ENCODE measurements around the gene FAHD2A. TPM values are rescaled to one million over a fixed set of nuclear protein-coding genes. Genes with fewer than 3 reads are reported as not detected.
"Not testable (repeated sequence)": the region's sequence is repeated elsewhere in the genome, so short reads cannot be mapped to it uniquely, and the experiment has no call there.

Gene FAHD2A
- total RNA-seq, 1 experiment from 2014 or later: 22.5 TPM

GRCh38 chr2:95374029-95374428 lies 28.5 kb upstream of the FAHD2A start:
- Histone ChIP-seq H3K9me3 (ENCODE audit: low read length) (no peaks in the 10 kb centered on the region), H3K4me1 (ENCODE audit: low read length) (no peaks in the 10 kb centered on the region), H3K27ac (ENCODE audit: low read length) (no peak overlapping the region), H3K9ac (ENCODE audit: low read length) (no peak overlapping the region), H3K9me2 (replicated peaks; ENCODE audit: insufficient read depth, low read length) (no peaks in the 10 kb centered on the region), H3K4me2 (ENCODE audit: low read depth, low read length, poor library complexity, severe bottlenecking) (no peak overlapping the region), H2AFZ (ENCODE audit: low read length) (no peak overlapping the region), H4K20me1 (ENCODE audit: insufficient read depth, low read depth, low read length) (no peaks in the 10 kb centered on the region), H3K27me3 (ENCODE audit: low read length) (no peaks in the 10 kb centered on the region), H3K4me3 (ENCODE audit: low read length) (no peak overlapping the region), H3K36me3 (ENCODE audit: insufficient read depth, low read length) (no peaks in the 10 kb centered on the region), H3K79me2 (ENCODE audit: low read length) (no peaks in the 10 kb centered on the region)
- DNase-seq: no peak

- Histone ChIP-seq H3K79me2 (ENCODE audit: low read length) (no peaks in the 10 kb centered on the region), H3K27me3 (ENCODE audit: low read length) (no peaks in the 10 kb centered on the region)
These were observed 28.0 kb upstream of the FAHD2A start for GRCh38 chr2:95374451-95374920.

GRCh38 chr2:95374921-95375471 lies 27.5 kb upstream of the FAHD2A start:
- Histone ChIP-seq H3K27ac (ENCODE audit: low read length) (no peak overlapping the region), H4K20me1 (ENCODE audit: insufficient read depth, low read depth, low read length) (no peaks in the 10 kb centered on the region), H3K27me3 (ENCODE audit: low read length) (no peaks in the 10 kb centered on the region), H3K4me2 (ENCODE audit: low read depth, low read length, poor library complexity, severe bottlenecking) (no peak overlapping the region), H3K9me3 (ENCODE audit: low read length) (no peaks in the 10 kb centered on the region), H3K9ac (ENCODE audit: low read length) (no peak overlapping the region), H2AFZ (ENCODE audit: low read length) (no peak overlapping the region), H3K4me1 (ENCODE audit: low read length) (no peaks in the 10 kb centered on the region), H3K9me2 (replicated peaks; ENCODE audit: insufficient read depth, low read length) (no peaks in the 10 kb centered on the region), H3K4me3 (ENCODE audit: low read length) (no peak overlapping the region), H3K36me3 (ENCODE audit: insufficient read depth, low read length) (no peaks in the 10 kb centered on the region), H3K79me2 (ENCODE audit: low read length) (no peaks in the 10 kb centered on the region)
- no peak for DNase-seq

More at GRCh38 chr2:95374451-95374920, 28.0 kb upstream of the FAHD2A start:
- H3K4me1 ChIP-seq (ENCODE audit: low read length): no peaks in the 10 kb centered on the region
- H3K9me3 ChIP-seq (ENCODE audit: low read length): no peaks in the 10 kb centered on the region
- H2AFZ ChIP-seq (ENCODE audit: low read length): no peak overlapping the region
- no peak overlapping the region for H3K4me3 ChIP-seq (ENCODE audit: low read length)
- H3K9me2 ChIP-seq (replicated peaks; ENCODE audit: insufficient read depth, low read length): no peaks in the 10 kb centered on the region
- no peak overlapping the region for H3K27ac ChIP-seq (ENCODE audit: low read length)
- no peak for DNase-seq
- no peaks in the 10 kb centered on the region for H3K36me3 ChIP-seq (ENCODE audit: insufficient read depth, low read length)
- H3K9ac ChIP-seq (ENCODE audit: low read length): no peak overlapping the region
- no peaks in the 10 kb centered on the region for H4K20me1 ChIP-seq (ENCODE audit: insufficient read depth, low read depth, low read length)
- H3K4me2 ChIP-seq (ENCODE audit: low read depth, low read length, poor library complexity, severe bottlenecking): no peak overlapping the region

- H2AFZ ChIP-seq (ENCODE audit: low read length): no peak overlapping the region
- H3K4me2 ChIP-seq (ENCODE audit: low read depth, low read length, poor library complexity, severe bottlenecking): no peak overlapping the region
- no peaks in the 10 kb centered on the region for H3K9me2 ChIP-seq (replicated peaks; ENCODE audit: insufficient read depth, low read length)
- H3K27ac ChIP-seq (ENCODE audit: low read length): no peak overlapping the region
- DNase-seq: no peak
- no peaks in the 10 kb centered on the region for H3K4me1 ChIP-seq (ENCODE audit: low read length)
- H3K9me3 ChIP-seq (ENCODE audit: low read length): no peaks in the 10 kb centered on the region
- H3K36me3 ChIP-seq (ENCODE audit: insufficient read depth, low read length): no peaks in the 10 kb centered on the region
- no peaks in the 10 kb centered on the region for H4K20me1 ChIP-seq (ENCODE audit: insufficient read depth, low read depth, low read length)
- H3K27me3 ChIP-seq (ENCODE audit: low read length): no peaks in the 10 kb centered on the region
- H3K79me2 ChIP-seq (ENCODE audit: low read length): no peaks in the 10 kb centered on the region
- H3K9ac ChIP-seq (ENCODE audit: low read length): no peak overlapping the region
- no peak overlapping the region for H3K4me3 ChIP-seq (ENCODE audit: low read length)
These were observed 26.9 kb upstream of the FAHD2A start for GRCh38 chr2:95375532-95376150.

- Histone ChIP-seq H3K4me3 (ENCODE audit: low read length) (no peak overlapping the region), H3K27ac (ENCODE audit: low read length) (no peak overlapping the region), H3K79me2 (ENCODE audit: low read length) (no peaks in the 10 kb centered on the region), H3K9ac (ENCODE audit: low read length) (no peak overlapping the region), H3K4me2 (ENCODE audit: low read depth, low read length, poor library complexity, severe bottlenecking) (no peak overlapping the region), H3K9me3 (ENCODE audit: low read length) (no peaks in the 10 kb centered on the region), H3K9me2 (replicated peaks; ENCODE audit: insufficient read depth, low read length) (no peaks in the 10 kb centered on the region), H3K4me1 (ENCODE audit: low read length) (no peaks in the 10 kb centered on the region), H2AFZ (ENCODE audit: low read length) (no peak overlapping the region), H4K20me1 (ENCODE audit: insufficient read depth, low read depth, low read length) (no peaks in the 10 kb centered on the region), H3K36me3 (ENCODE audit: insufficient read depth, low read length) (no peaks in the 10 kb centered on the region), H3K27me3 (ENCODE audit: low read length) (no peaks in the 10 kb centered on the region)
- DNase-seq: no peak
These were observed 25.9 kb upstream of the FAHD2A start for GRCh38 chr2:95376311-95377215.

- no peaks in the 10 kb centered on the region for H3K36me3 ChIP-seq (ENCODE audit: insufficient read depth, low read length)
- H3K9me3 ChIP-seq (ENCODE audit: low read length): no peaks in the 10 kb centered on the region
- H3K79me2 ChIP-seq (ENCODE audit: low read length): no peaks in the 10 kb centered on the region
- no peaks in the 10 kb centered on the region for H3K9me2 ChIP-seq (replicated peaks; ENCODE audit: insufficient read depth, low read length)
- no peaks in the 10 kb centered on the region for H4K20me1 ChIP-seq (ENCODE audit: insufficient read depth, low read depth, low read length)
- H3K4me2 ChIP-seq (ENCODE audit: low read depth, low read length, poor library complexity, severe bottlenecking): no peak overlapping the region
- no peak overlapping the region for H3K27ac ChIP-seq (ENCODE audit: low read length)
- H3K4me1 ChIP-seq (ENCODE audit: low read length): no peaks in the 10 kb centered on the region
- no peak for DNase-seq
- no peaks in the 10 kb centered on the region for H3K27me3 ChIP-seq (ENCODE audit: low read length)
- no peak overlapping the region for H3K9ac ChIP-seq (ENCODE audit: low read length)
- H2AFZ ChIP-seq (ENCODE audit: low read length): no peak overlapping the region
- no peak overlapping the region for H3K4me3 ChIP-seq (ENCODE audit: low read length)
These were observed 25.0 kb upstream of the FAHD2A start for GRCh38 chr2:95377216-95378123.

- not testable (repeated sequence) for H3K79me2 ChIP-seq (ENCODE audit: low read length); H3K27me3 ChIP-seq (ENCODE audit: low read length); H2AFZ ChIP-seq (ENCODE audit: low read length); H3K9me3 ChIP-seq (ENCODE audit: low read length); H3K9me2 ChIP-seq (replicated peaks; ENCODE audit: insufficient read depth, low read length); H3K4me1 ChIP-seq (ENCODE audit: low read length); H3K4me3 ChIP-seq (ENCODE audit: low read length); H4K20me1 ChIP-seq (ENCODE audit: insufficient read depth, low read depth, low read length); H3K27ac ChIP-seq (ENCODE audit: low read length); H3K9ac ChIP-seq (ENCODE audit: low read length); H3K36me3 ChIP-seq (ENCODE audit: insufficient read depth, low read length); H3K4me2 ChIP-seq (ENCODE audit: low read depth, low read length, poor library complexity, severe bottlenecking); DNase-seq
These were observed 24.2 kb upstream of the FAHD2A start for GRCh38 chr2:95378281-95378680.

All from Karpas-422 (cell line).